NCI-H774 (cell line): ENCODE data around the gene PRR19.

Experiments
- DNase-seq: peaks from one replicate; lab custom pipeline; 2025; lab: John Stamatoyannopoulos, UW

The PRR19 gene

GRCh38 chr19:42351079-42351735 lies 49.3 kb downstream of the PRR19 start:
- no peak for DNase-seq

- no peak for DNase-seq
These were observed 50.6 kb downstream of the PRR19 start for GRCh38 chr19:42352301-42353259.

- DNase-seq: no peak
These were observed 51.5 kb downstream of the PRR19 start for GRCh38 chr19:42353341-42354015.

- no peak for DNase-seq
These were observed 54.0 kb downstream of the PRR19 start for GRCh38 chr19:42355896-42356295.

- DNase-seq: no peak
These were observed 54.8 kb downstream of the PRR19 start for GRCh38 chr19:42356686-42357085.

- DNase-seq: no peak
These were observed 55.4 kb downstream of the PRR19 start for GRCh38 chr19:42357290-42357689.
